HG03575 (cell line): ENCODE data around the gene CHAF1A.

Experiments
- ATAC-seq: cut with Tn5 transposase; IDR thresholded peaks from one replicate; pipeline ENCODE4 v1.9.1; 2021; ENCODE audit not compliant: unreplicated experiment, insufficient number of reproducible peaks, low FRiP score; ENCODE audit errors: extremely low read depth

The CHAF1A gene

DNA sequence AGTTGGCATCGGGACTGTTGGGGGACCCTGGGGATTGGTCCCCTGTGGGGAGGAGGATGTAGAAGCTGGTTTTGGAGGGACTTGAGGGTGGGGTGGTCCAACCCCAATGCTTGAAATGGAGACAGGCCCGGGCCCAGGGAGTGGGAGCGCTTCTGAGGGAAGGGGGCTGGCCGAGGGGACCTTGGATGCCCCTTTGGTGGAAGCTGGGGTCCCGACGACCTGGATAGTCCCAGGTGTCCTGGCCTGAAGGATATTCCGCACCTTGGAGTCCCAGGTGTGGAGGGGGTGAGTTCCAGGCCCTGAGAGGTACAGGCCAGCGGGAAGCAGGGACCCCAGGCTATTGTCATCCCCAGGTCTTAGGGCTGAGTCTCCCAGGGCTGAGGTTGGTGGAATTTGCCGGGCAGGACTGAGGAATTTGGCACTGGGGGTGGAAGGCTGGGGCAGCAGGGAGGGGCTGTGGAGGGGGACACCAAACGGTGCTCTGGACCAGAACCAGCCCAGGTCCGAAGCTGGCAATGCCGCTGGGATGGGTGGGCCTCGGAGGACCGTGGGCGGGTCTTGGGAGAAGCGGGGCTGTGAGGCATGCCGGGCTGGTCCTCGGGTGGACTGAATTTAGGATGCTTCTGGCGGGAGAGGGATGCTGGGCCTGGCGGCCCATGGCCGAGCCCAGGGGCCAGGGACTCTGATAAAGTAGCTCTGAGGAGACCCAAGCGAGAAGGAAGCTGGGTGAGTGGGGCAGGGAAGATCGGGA is 71.5 kb downstream of the CHAF1A start:
- ATAC-seq: no peak

GRCh38 chr19:4474514-4475022 is 72.1 kb downstream of the CHAF1A start:
- ATAC-seq: no peak

DNA sequence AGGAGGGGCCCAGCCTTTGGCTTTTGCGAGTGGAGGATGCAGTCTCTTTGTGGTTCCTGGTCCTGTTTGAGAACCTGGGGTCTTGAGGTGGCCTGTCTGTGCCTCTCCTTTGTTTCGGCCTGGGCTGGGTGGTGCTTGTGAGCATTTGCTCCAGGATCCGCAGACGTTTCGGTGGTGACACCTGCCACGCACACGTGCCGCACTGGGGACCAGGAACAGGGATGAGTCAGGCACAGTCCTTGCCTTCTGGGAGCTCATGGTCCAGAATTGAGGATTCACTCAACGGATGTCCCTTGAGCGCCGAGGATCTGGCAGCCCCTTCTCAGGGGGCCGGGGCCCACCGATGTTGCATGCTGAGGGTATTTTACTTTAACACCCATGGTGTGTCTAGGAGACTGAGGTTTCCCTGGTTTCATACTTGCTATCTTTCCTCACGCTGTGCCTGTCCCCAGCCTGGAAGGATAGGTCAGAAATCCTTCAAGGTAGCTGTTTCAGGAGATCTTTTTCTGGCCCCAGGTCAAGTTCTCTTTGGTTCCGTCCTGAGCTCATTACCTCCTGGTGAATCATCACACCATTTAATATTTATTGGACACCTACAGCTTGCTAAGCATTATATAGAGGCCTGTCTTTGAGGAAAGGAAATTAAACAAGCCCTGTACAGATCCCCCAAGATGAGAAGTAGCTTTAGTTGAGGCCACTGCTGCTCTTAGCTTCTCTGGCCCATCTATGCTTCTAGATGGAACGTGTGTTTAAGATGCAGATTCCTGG is 74.8 kb downstream of the CHAF1A start:
- no peak for ATAC-seq

DNA sequence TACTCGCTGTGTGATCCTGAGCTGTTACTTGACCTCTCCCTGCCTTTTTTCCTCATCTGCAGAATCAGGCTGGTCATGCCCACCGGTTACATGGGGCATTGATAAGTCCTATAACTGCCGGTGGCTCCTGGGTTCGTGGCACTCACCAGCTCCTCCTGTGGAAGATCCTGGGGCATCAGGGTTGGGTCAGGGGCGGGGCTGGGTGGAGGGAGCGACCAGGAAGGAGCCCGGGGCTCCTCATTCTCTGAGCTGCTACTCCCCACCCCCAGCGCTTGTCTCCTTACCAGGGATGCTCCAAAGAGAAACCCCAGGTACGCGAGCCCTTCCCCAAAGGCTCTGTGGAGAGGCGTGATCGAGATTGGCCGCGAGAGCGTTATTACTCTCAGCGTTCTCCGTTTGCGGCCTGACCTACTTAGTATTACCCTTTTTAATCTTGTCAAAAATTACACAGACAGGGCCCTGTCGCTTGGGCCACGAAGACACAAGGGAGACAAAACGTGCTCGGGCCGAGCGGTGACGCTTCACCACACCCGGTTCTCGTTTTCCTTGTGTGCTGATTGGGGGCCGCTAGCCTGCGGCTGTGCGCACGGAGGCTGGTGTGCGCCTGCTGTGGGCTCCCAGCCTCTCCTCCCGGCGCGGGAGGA is 80.4 kb downstream of the CHAF1A start:
- no peak for ATAC-seq

DNA sequence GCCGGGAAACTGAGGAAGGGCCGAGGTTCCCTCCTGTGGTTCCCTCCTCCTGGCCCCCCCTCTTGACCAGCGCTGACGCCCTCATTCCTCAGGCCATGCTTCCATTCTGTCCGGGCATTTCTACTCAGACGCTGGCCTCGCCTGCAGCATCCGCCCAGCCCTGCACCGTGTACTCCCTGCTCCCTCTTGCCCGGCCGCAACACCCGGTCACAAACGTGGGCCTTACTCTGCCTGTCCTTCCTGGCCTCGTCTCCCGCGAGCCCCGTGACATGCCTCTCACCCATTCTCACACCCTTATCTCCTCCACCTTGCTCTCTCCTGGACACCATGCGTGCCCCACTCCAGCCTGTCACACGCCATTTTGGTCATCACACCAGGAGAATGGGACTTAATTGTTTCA is 80.9 kb downstream of the CHAF1A start:
- no peak for ATAC-seq

GRCh38 chr19:4487572-4487971 is 85.1 kb downstream of the CHAF1A start:
- no peak for ATAC-seq

- ATAC-seq: no peak
Observed at GRCh38 chr19:4488496-4488895, 86.1 kb downstream of the CHAF1A start.

GRCh38 chr19:4491446-4491845 is 89.0 kb downstream of the CHAF1A start:
- ATAC-seq: no peak

DNA sequence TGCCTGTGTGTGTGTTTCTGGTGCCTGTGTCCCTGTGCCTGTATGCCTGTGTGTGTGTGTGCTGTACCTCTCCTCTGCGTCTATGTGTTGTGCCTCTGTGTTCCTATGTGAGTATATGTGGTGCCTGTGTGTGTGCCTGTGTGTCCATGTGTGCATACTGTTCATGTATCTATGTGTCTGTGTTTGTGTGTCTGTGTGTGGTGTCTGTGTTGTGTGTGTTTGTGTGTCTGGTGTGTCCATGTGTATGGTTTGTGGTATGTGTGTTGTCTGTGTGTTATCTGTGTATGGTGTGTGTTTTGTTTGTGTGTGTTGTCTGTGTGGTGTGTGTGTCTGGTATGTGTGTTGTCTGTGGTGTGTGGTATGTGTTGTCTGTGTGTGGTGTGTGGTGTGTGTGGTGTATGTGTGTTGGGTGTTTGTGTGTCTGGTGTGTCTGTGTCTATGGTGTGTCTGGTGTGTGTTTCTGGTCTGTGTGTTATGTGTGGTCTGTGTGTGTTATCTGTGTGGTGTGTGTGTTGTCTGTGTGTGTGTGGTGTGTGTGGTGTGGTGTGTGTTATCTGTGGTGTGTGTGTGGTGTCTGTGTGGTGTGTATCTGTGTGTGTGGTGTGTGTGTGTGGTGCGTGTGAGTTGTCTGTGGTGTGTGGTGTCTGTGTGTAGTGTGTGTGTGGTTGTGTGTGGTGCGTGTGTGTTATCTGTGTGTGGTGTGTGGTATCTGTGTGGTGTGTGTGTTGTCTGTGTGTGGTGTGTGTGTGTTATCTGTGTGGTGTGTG is 90.1 kb downstream of the CHAF1A start:
- no peak for ATAC-seq
